ENCODE data around the gene ZC3H4. TPM values are rescaled to one million over a fixed set of nuclear protein-coding genes. Genes with fewer than 3 reads are reported as not detected.

Gene ZC3H4
- total and polyA plus RNA-seq, 2 donors (not counting 3 experiments of a cell fraction or from before 2014, with no cell fraction given), result 6.2 to 63.9 TPM

- POLR2A ChIA-PET, result no interaction called here
- Histone ChIP-seq H3K4me3 (replicated peaks in 1 of 3; ENCODE audit: insufficient read depth in 1 of 3, low read depth in 1 of 3, low read length in 3 of 3) (no peak overlapping the region), H3K9ac (replicated peaks; ENCODE audit: extremely low read depth, insufficient read depth, low read length) (no peak overlapping the region), H3K36me3 (ENCODE audit: control insufficient read depth in 2 of 2, extremely low read depth in 1 of 2, insufficient read depth in 2 of 2, low read length in 2 of 2) (no peaks in the 10 kb centered on the region), H3K4me1 (ENCODE audit: control insufficient read depth, extremely low read depth, insufficient read depth, low read length) (peaks cover 2% of the 10 kb centered on the region), H4K20me1 (replicated peaks; ENCODE audit: control insufficient read depth, extremely low read depth, insufficient read depth, low read length) (no peaks in the 10 kb centered on the region), H3K4me2 (ENCODE audit: insufficient read depth, low read length) (no peak overlapping the region), H3K27me3 (ENCODE audit: control insufficient read depth in 2 of 2, insufficient read depth in 2 of 2, low read length in 2 of 2) (peaks cover 26 to 31% of the 10 kb centered on the region in 2 experiments), H3K9me1 (replicated peaks; ENCODE audit: control insufficient read depth, extremely low read depth, insufficient read depth, low read length) (no peaks in the 10 kb centered on the region), H2AFZ (ENCODE audit: low read depth, low read length) (no peak overlapping the region), H3K79me2 (ENCODE audit: control insufficient read depth, insufficient read depth, low read length) (no peaks in the 10 kb centered on the region), H3K9me3 (replicated peaks; ENCODE audit: control insufficient read depth, insufficient read depth, low read length) (no peaks in the 10 kb centered on the region), H3K27ac (ENCODE audit: insufficient read depth, low read depth, low read length) (no peak overlapping the region)
- BruUV-seq (replicated peaks), result no TSS peak
- no peak for FAIRE-seq
- dilution Hi-C loops (cut with MboI; ENCODE audit: extremely low pct_ligation_motif_present, low sequenced_read_pairs) (no loop called here), intact Hi-C loops (cut with micrococcal nuclease) (no loop called here)
- CTCF ChIA-PET, result interaction anchor here (2.1 kb wide), 1 partner anchor 8 kb away, joined by 7 read pairs; no protein-coding TSS in a partner anchor
- no peak for DNase-seq (ENCODE audit: low read depth, low spot score)
- TF ChIP-seq FOS (IDR thresholded peaks at IDR 0.05; ENCODE audit: borderline replicate concordance, insufficient read depth, low read length), result no peak
- no peak for TF ChIP-seq EZH2 (IDR thresholded peaks at IDR 0.05; ENCODE audit: borderline replicate concordance, low read depth, low read length, severe bottlenecking)
- TF ChIP-seq, protein P1, sequence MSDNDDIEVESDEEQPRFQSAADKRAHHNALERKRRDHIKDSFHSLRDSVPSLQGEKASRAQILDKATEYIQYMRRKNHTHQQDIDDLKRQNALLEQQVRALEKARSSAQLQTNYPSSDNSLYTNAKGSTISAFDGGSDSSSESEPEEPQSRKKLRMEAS (IDR thresholded peaks at IDR 0.05; ENCODE audit: insufficient read depth, insufficient read length), result no peak
- no peak for TF ChIP-seq JUN (IDR thresholded peaks at IDR 0.05; ENCODE audit: borderline replicate concordance, insufficient read depth, insufficient read length, low read depth)
- no peak for TF ChIP-seq GATA2 (IDR thresholded peaks at IDR 0.05; ENCODE audit: insufficient read depth, insufficient read length, low read depth, low read length)
- no peak for TF ChIP-seq MYC (IDR thresholded peaks at IDR 0.05; ENCODE audit: low read depth, low read length)
- TF ChIP-seq CTCF (IDR thresholded peaks at IDR 0.05; ENCODE audit: extremely low read depth in 1 of 2, insufficient read depth in 1 of 2, low read depth in 1 of 2, low read length in 2 of 2), result no peak
- TF ChIP-seq POLR2AphosphoS5 (IDR thresholded peaks at IDR 0.05; ENCODE audit: insufficient read depth, low read depth, low read length), result no peak
- no peak for TF ChIP-seq POLR2A (IDR thresholded peaks at IDR 0.05; ENCODE audit: low read depth, low read length)
Observed at GRCh38 chr19:47026889-47027288, 86.7 kb downstream of the ZC3H4 start.
